ENCODE data around the gene PALLD.

Gene PALLD

GRCh38 chr4:168882650-168883233, 385.9 kb downstream of the PALLD start:
- H4K8ac ChIP-seq (ENCODE audit: low read depth, low read length) = no peak overlapping the region
- WGBS, 2 donors (ENCODE audit: extremely low coverage in 2 of 2, insufficient read length in 2 of 2, insufficient replicate concordance in 1 of 2) = no CpG with 5 or more reads among the region's 9 CpGs
- DNase-seq (ENCODE audit: low spot score) = no peak
- H3K4me2 ChIP-seq (ENCODE audit: insufficient read depth, low read length, poor library complexity, severe bottlenecking) = no peak overlapping the region
- peaks cover 0 to 2% of the 10 kb centered on the region in 2 donors for H3K4me1 ChIP-seq (ENCODE audit: control insufficient read depth in 2 of 2, insufficient read depth in 1 of 2, low read depth in 1 of 2, low read length in 2 of 2)
- H3K18ac ChIP-seq (ENCODE audit: low read length) = no peak overlapping the region
- no peaks in the 10 kb centered on the region for H3K27me3 ChIP-seq (ENCODE audit: control insufficient read depth in 3 of 3, insufficient read depth in 3 of 3, low read depth in 1 of 3, low read length in 3 of 3)
- no peak overlapping the region for H2BK5ac ChIP-seq (ENCODE audit: low read length)
- no peak overlapping the region for H2AK5ac ChIP-seq (ENCODE audit: low read depth, low read length)
- H3K14ac ChIP-seq (ENCODE audit: low read length) = no peak overlapping the region
- no peak overlapping the region for H2AFZ ChIP-seq (ENCODE audit: low read length)
- no peak overlapping the region for H3K4ac ChIP-seq (ENCODE audit: low read length)
- H2BK12ac ChIP-seq (ENCODE audit: low read length) = no peak overlapping the region
- H3K36me3 ChIP-seq (replicated peaks in 1 of 2; ENCODE audit: control insufficient read depth in 2 of 2, insufficient read depth in 2 of 2, low read length in 2 of 2) = peaks cover 23 to 94% of the 10 kb centered on the region in 2 donors
- no peak overlapping the region for H2BK15ac ChIP-seq (ENCODE audit: low read length)
- no peak overlapping the region for H3K23ac ChIP-seq (ENCODE audit: low read depth, low read length, poor library complexity)
- H3K79me1 ChIP-seq (ENCODE audit: low read depth, low read length) = no peaks in the 10 kb centered on the region
- H4K91ac ChIP-seq (ENCODE audit: low read depth, low read length, poor library complexity) = no peak overlapping the region
- H2BK120ac ChIP-seq (ENCODE audit: low read depth, low read length) = no peak overlapping the region
- H3K9ac ChIP-seq (ENCODE audit: low read depth, low read length, poor library complexity) = no peak overlapping the region
- no peak overlapping the region for H3K27ac ChIP-seq (replicated peaks; ENCODE audit: low read length)
- no peak overlapping the region for H3K4me3 ChIP-seq (ENCODE audit: low read length in 2 of 2)
- H3K9me3 ChIP-seq (replicated peaks in 1 of 2; ENCODE audit: control insufficient read depth in 2 of 2, insufficient read depth in 1 of 2, low read depth in 1 of 2, low read length in 2 of 2) = peaks cover 0 to 6% of the 10 kb centered on the region in 2 donors

- H2BK15ac ChIP-seq (ENCODE audit: low read length) = no peak overlapping the region
- H3K9me3 ChIP-seq (replicated peaks in 1 of 2; ENCODE audit: control insufficient read depth in 2 of 2, insufficient read depth in 1 of 2, low read depth in 1 of 2, low read length in 2 of 2) = peaks cover 0 to 6% of the 10 kb centered on the region in 2 donors
- no peak overlapping the region for H2BK5ac ChIP-seq (ENCODE audit: low read length)
- no peaks in the 10 kb centered on the region for H3K27me3 ChIP-seq (ENCODE audit: control insufficient read depth in 3 of 3, insufficient read depth in 3 of 3, low read depth in 1 of 3, low read length in 3 of 3)
- no peak overlapping the region for H3K4me3 ChIP-seq (ENCODE audit: low read length in 2 of 2)
- peaks cover 0 to 2% of the 10 kb centered on the region in 2 donors for H3K4me1 ChIP-seq (ENCODE audit: control insufficient read depth in 2 of 2, insufficient read depth in 1 of 2, low read depth in 1 of 2, low read length in 2 of 2)
- no peak overlapping the region for H3K4ac ChIP-seq (ENCODE audit: low read length)
- H4K8ac ChIP-seq (ENCODE audit: low read depth, low read length) = no peak overlapping the region
- no peaks in the 10 kb centered on the region for H3K79me1 ChIP-seq (ENCODE audit: low read depth, low read length)
- H2BK120ac ChIP-seq (ENCODE audit: low read depth, low read length) = no peak overlapping the region
- no peak overlapping the region for H2BK12ac ChIP-seq (ENCODE audit: low read length)
- H3K18ac ChIP-seq (ENCODE audit: low read length) = no peak overlapping the region
- no peak overlapping the region for H3K14ac ChIP-seq (ENCODE audit: low read length)
- no peak for DNase-seq (ENCODE audit: low spot score)
- no peak overlapping the region for H3K27ac ChIP-seq (replicated peaks; ENCODE audit: low read length)
- H3K36me3 ChIP-seq (replicated peaks in 1 of 2; ENCODE audit: control insufficient read depth in 2 of 2, insufficient read depth in 2 of 2, low read length in 2 of 2) = peaks cover 24 to 97% of the 10 kb centered on the region in 2 donors
- H3K23ac ChIP-seq (ENCODE audit: low read depth, low read length, poor library complexity) = no peak overlapping the region
- H4K91ac ChIP-seq (ENCODE audit: low read depth, low read length, poor library complexity) = no peak overlapping the region
- H3K9ac ChIP-seq (ENCODE audit: low read depth, low read length, poor library complexity) = no peak overlapping the region
- no peak overlapping the region for H2AK5ac ChIP-seq (ENCODE audit: low read depth, low read length)
- no peak overlapping the region for H2AFZ ChIP-seq (ENCODE audit: low read length)
- H3K4me2 ChIP-seq (ENCODE audit: insufficient read depth, low read length, poor library complexity, severe bottlenecking) = no peak overlapping the region
These were observed 386.7 kb downstream of the PALLD start for GRCh38 chr4:168883513-168883912.

GRCh38 chr4:168884251-168885124, 387.6 kb downstream of the PALLD start:
- H3K18ac ChIP-seq (ENCODE audit: low read length) = no peak overlapping the region
- no peak overlapping the region for H2BK5ac ChIP-seq (ENCODE audit: low read length)
- no peak for DNase-seq (ENCODE audit: low spot score)
- WGBS, 2 donors (ENCODE audit: extremely low coverage in 2 of 2, insufficient read length in 2 of 2, insufficient replicate concordance in 1 of 2) = no CpG with 5 or more reads among the region's 8 CpGs
- H3K4me3 ChIP-seq (ENCODE audit: low read length in 2 of 2) = no peak overlapping the region
- no peak overlapping the region for H3K27ac ChIP-seq (replicated peaks; ENCODE audit: low read length)
- no peak overlapping the region for H4K91ac ChIP-seq (ENCODE audit: low read depth, low read length, poor library complexity)
- no peak overlapping the region for H2BK120ac ChIP-seq (ENCODE audit: low read depth, low read length)
- no peak overlapping the region for H3K9ac ChIP-seq (ENCODE audit: low read depth, low read length, poor library complexity)
- H3K27me3 ChIP-seq (ENCODE audit: control insufficient read depth in 3 of 3, insufficient read depth in 3 of 3, low read depth in 1 of 3, low read length in 3 of 3) = no peaks in the 10 kb centered on the region
- no peak overlapping the region for H3K4ac ChIP-seq (ENCODE audit: low read length)
- H3K79me1 ChIP-seq (ENCODE audit: low read depth, low read length) = peaks cover 3% of the 10 kb centered on the region
- no peak overlapping the region for H2BK15ac ChIP-seq (ENCODE audit: low read length)
- H2AK5ac ChIP-seq (ENCODE audit: low read depth, low read length) = no peak overlapping the region
- H3K14ac ChIP-seq (ENCODE audit: low read length) = no peak overlapping the region
- no peak overlapping the region for H2BK12ac ChIP-seq (ENCODE audit: low read length)
- H2AFZ ChIP-seq (ENCODE audit: low read length) = no peak overlapping the region
- H3K36me3 ChIP-seq (replicated peaks in 1 of 2; ENCODE audit: control insufficient read depth in 2 of 2, insufficient read depth in 2 of 2, low read length in 2 of 2) = peaks cover 29 to 96% of the 10 kb centered on the region in 2 donors
- peaks cover 0 to 2% of the 10 kb centered on the region in 2 donors for H3K4me1 ChIP-seq (ENCODE audit: control insufficient read depth in 2 of 2, insufficient read depth in 1 of 2, low read depth in 1 of 2, low read length in 2 of 2)
- H3K23ac ChIP-seq (ENCODE audit: low read depth, low read length, poor library complexity) = no peak overlapping the region
- no peak overlapping the region for H3K4me2 ChIP-seq (ENCODE audit: insufficient read depth, low read length, poor library complexity, severe bottlenecking)
- H3K9me3 ChIP-seq (replicated peaks in 1 of 2; ENCODE audit: control insufficient read depth in 2 of 2, insufficient read depth in 1 of 2, low read depth in 1 of 2, low read length in 2 of 2) = peaks cover 0 to 6% of the 10 kb centered on the region in 2 donors
- H4K8ac ChIP-seq (ENCODE audit: low read depth, low read length) = no peak overlapping the region

- Histone ChIP-seq H3K23ac (ENCODE audit: low read depth, low read length, poor library complexity) (no peak overlapping the region), H2BK5ac (ENCODE audit: low read length) (no peak overlapping the region), H3K4me3 (ENCODE audit: low read length in 2 of 2) (no peak overlapping the region), H3K4ac (ENCODE audit: low read length) (no peak overlapping the region), H2AK5ac (ENCODE audit: low read depth, low read length) (no peak overlapping the region), H4K8ac (ENCODE audit: low read depth, low read length) (no peak overlapping the region), H2AFZ (ENCODE audit: low read length) (no peak overlapping the region), H3K4me1 (ENCODE audit: control insufficient read depth in 2 of 2, insufficient read depth in 1 of 2, low read depth in 1 of 2, low read length in 2 of 2) (peaks cover 0 to 2% of the 10 kb centered on the region in 2 donors), H2BK120ac (ENCODE audit: low read depth, low read length) (no peak overlapping the region), H3K79me1 (ENCODE audit: low read depth, low read length) (peaks cover 3% of the 10 kb centered on the region), H3K4me2 (ENCODE audit: insufficient read depth, low read length, poor library complexity, severe bottlenecking) (no peak overlapping the region), H3K9ac (ENCODE audit: low read depth, low read length, poor library complexity) (no peak overlapping the region), H2BK15ac (ENCODE audit: low read length) (no peak overlapping the region), H3K18ac (ENCODE audit: low read length) (no peak overlapping the region), H3K9me3 (replicated peaks in 1 of 2; ENCODE audit: control insufficient read depth in 2 of 2, insufficient read depth in 1 of 2, low read depth in 1 of 2, low read length in 2 of 2) (peaks cover 0 to 6% of the 10 kb centered on the region in 2 donors), H3K14ac (ENCODE audit: low read length) (no peak overlapping the region), H4K91ac (ENCODE audit: low read depth, low read length, poor library complexity) (no peak overlapping the region), H3K27ac (replicated peaks; ENCODE audit: low read length) (no peak overlapping the region), H3K36me3 (replicated peaks in 1 of 2; ENCODE audit: control insufficient read depth in 2 of 2, insufficient read depth in 2 of 2, low read length in 2 of 2) (peaks cover 31 to 96% of the 10 kb centered on the region in 2 donors), H2BK12ac (ENCODE audit: low read length) (no peak overlapping the region), H3K27me3 (ENCODE audit: control insufficient read depth in 3 of 3, insufficient read depth in 3 of 3, low read depth in 1 of 3, low read length in 3 of 3) (no peaks in the 10 kb centered on the region)
- WGBS, 2 donors (ENCODE audit: extremely low coverage in 2 of 2, insufficient read length in 2 of 2, insufficient replicate concordance in 1 of 2) = no CpG with 5 or more reads among the region's 2 CpGs
- no peak for DNase-seq (ENCODE audit: low spot score)
These were observed 388.5 kb downstream of the PALLD start for GRCh38 chr4:168885400-168885799.

Data from neuronal stem cell (in vitro differentiated cells).